Calu3 (cell line): ENCODE data around the gene COL15A1. TPM values are rescaled to one million over a fixed set of nuclear protein-coding genes. Genes with fewer than 3 reads are reported as not detected.

Experiments used
- BruUV-seq: library from RNA; stranded (reverse); fragments of 400-500 nt; replicated peaks from 2 replicates; lab custom pipeline; 2021; lab: Mats Ljungman, UMichigan
- CTCF ChIA-PET: fragments of 300-600 bp; sonication (Branson Sonifier 250); formaldehyde crosslinking; loops from one replicate; lab custom pipeline; 2022; ENCODE audit warnings: antibody characterized with exemption; lab: Charles Lee
- DNase-seq: peaks from one replicate; pipeline ENCODE4 v3.0.0; 2022
- H3K27ac Mint-ChIP-seq: one replicate; pipeline ENCODE4 v1.8.0; 2022; ENCODE audit warnings: mixed read lengths; ENCODE audit not compliant: unreplicated experiment
- H3K27me3 Mint-ChIP-seq: one replicate; pipeline ENCODE4 v1.8.0; 2022; ENCODE audit warnings: mixed read lengths; ENCODE audit not compliant: unreplicated experiment
- H3K36me3 Mint-ChIP-seq: one replicate; pipeline ENCODE4 v1.8.0; 2022; ENCODE audit warnings: mild to moderate bottlenecking, moderate library complexity, mixed read lengths; ENCODE audit not compliant: insufficient read depth, unreplicated experiment
- H3K4me1 Mint-ChIP-seq: one replicate; pipeline ENCODE4 v1.8.0; 2022; ENCODE audit warnings: mild to moderate bottlenecking, low read depth, mixed read lengths; ENCODE audit not compliant: unreplicated experiment
- H3K4me3 Mint-ChIP-seq: one replicate; pipeline ENCODE4 v1.8.0; 2022; ENCODE audit warnings: mild to moderate bottlenecking, low read depth, moderate library complexity, mixed read lengths; ENCODE audit not compliant: unreplicated experiment
- H3K9me3 Mint-ChIP-seq: one replicate; pipeline ENCODE4 v1.8.0; 2022; ENCODE audit warnings: low read depth, mixed read lengths; ENCODE audit not compliant: unreplicated experiment
- CTCF ChIP-seq: fragments of 200-600 bp; IDR thresholded peaks from one replicate; pipeline ENCODE4 v1.8.0; 2022; ENCODE audit warnings: antibody characterized with exemption; ENCODE audit not compliant: unreplicated experiment
- intact Hi-C: fragments of 100-400 bp; cut with micrococcal nuclease; formaldehyde crosslinking; loops from one replicate; pipeline ENCODE4 v1.10.0; 2022; ENCODE audit not compliant: unreplicated experiment
- total RNA-seq: library from RNA; stranded (reverse); gene quantifications from 2 replicates; pipeline ENCODE4 v1.2.3, GENCODE V29; 2022

The COL15A1 gene
- total RNA-seq, 1 experiment from 2014 or later, result not detected

GRCh38 chr9:99066571-99066970 lies 122.9 kb downstream of the COL15A1 start:
- Mint-ChIP-seq H3K27ac (no peak overlapping the region), H3K9me3 (no peaks in the 10 kb centered on the region), H3K4me3 (no peak overlapping the region), H3K4me1 (no peaks in the 10 kb centered on the region), H3K36me3 (no peaks in the 10 kb centered on the region), H3K27me3 (peaks cover 51% of the 10 kb centered on the region)
- TF ChIP-seq CTCF, result no peak
- CTCF ChIA-PET, result no interaction called here
- intact Hi-C loops, result no loop called here
- DNase-seq, result no peak
- no TSS peak for BruUV-seq

- H3K4me1 Mint-ChIP-seq, result no peaks in the 10 kb centered on the region
- BruUV-seq, result no TSS peak
- intact Hi-C loops, result no loop called here
These were observed 125.4 kb downstream of the COL15A1 start for GRCh38 chr9:99069075-99069474.

GRCh38 chr9:99069546-99069945 lies 125.8 kb downstream of the COL15A1 start:
- H3K4me3 Mint-ChIP-seq, result no peak overlapping the region
- CTCF ChIA-PET, result no interaction called here
- H3K27ac Mint-ChIP-seq, result no peak overlapping the region
- peaks cover 39% of the 10 kb centered on the region for H3K27me3 Mint-ChIP-seq
- no TSS peak for BruUV-seq
- no peak for TF ChIP-seq CTCF
- DNase-seq, result no peak
- no peaks in the 10 kb centered on the region for H3K4me1 Mint-ChIP-seq
- H3K36me3 Mint-ChIP-seq, result no peaks in the 10 kb centered on the region
- intact Hi-C loops, result no loop called here
- H3K9me3 Mint-ChIP-seq, result no peaks in the 10 kb centered on the region

More at GRCh38 chr9:99069075-99069474, 125.4 kb downstream of the COL15A1 start:
- Mint-ChIP-seq H3K36me3 (no peaks in the 10 kb centered on the region), H3K27ac (no peak overlapping the region), H3K27me3 (peaks cover 40% of the 10 kb centered on the region), H3K9me3 (no peaks in the 10 kb centered on the region), H3K4me3 (no peak overlapping the region)
- no peak for DNase-seq
- no peak for TF ChIP-seq CTCF
- CTCF ChIA-PET, result no interaction called here

- Mint-ChIP-seq H3K27me3 (peaks cover 39% of the 10 kb centered on the region), H3K4me1 (no peaks in the 10 kb centered on the region), H3K9me3 (no peaks in the 10 kb centered on the region), H3K36me3 (no peaks in the 10 kb centered on the region), H3K27ac (no peak overlapping the region), H3K4me3 (no peak overlapping the region)
- intact Hi-C loops, result no loop called here
- no peak for TF ChIP-seq CTCF
- no peak for DNase-seq
- CTCF ChIA-PET, result no interaction called here
- no TSS peak for BruUV-seq
These were observed 127.0 kb downstream of the COL15A1 start for GRCh38 chr9:99070681-99071080.
